HG03558 (cell line): ENCODE results near the gene PEX11B.

Experiments
- ATAC-seq: cut with Tn5 transposase; IDR thresholded peaks from one replicate; pipeline ENCODE4 v1.9.1; 2021; ENCODE audit warnings: moderate number of reproducible peaks; ENCODE audit not compliant: unreplicated experiment; ENCODE audit errors: extremely low read depth

Gene PEX11B

DNA sequence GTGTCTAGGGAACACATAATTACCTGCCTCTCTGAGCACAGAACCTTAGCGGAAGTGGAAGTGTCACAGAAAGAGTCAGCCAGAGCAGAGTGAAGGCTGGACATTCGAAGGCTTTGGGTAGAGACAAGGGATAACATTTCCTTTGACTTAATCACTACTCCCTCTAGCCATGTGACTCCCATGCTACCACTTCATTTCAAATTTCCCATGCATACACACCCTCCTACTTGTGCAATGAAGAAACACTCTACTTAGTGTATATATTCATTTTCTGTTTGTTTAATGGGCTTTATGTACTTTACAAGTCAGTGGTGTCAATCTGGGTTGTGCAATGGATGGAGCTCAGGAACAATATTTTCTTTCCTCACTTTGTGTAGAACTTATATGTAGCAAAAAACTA is 39.8 kb downstream of the PEX11B start:
- ATAC-seq, result no peak

DNA sequence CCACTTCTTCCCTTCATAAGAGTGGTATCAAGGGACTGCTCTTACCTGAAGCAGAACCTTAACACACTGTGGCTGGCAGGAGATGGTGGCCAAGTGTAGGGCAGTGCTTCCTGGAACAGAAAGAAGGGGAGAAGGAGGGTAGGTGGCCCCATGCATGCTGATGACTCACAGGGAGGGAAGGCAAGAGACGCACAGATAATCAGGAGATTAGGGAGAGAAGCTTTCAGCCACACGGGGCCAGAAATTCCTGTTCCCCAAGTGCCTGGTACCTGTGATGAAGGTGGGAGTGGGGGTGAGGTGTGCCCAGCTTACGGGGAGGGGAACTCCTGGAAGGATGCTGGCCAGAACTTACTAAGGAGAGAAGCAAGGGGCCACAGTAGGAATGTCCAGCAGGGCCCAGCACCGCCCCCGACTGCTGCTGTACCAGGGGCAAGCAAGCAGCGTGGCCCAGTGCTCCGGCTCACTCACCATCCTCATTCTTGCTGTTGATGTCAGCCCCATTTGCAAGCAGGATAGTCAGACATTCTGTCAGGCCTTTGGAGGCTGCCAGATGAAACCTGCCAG is 40.5 kb downstream of the PEX11B start:
- ATAC-seq, result no peak

DNA sequence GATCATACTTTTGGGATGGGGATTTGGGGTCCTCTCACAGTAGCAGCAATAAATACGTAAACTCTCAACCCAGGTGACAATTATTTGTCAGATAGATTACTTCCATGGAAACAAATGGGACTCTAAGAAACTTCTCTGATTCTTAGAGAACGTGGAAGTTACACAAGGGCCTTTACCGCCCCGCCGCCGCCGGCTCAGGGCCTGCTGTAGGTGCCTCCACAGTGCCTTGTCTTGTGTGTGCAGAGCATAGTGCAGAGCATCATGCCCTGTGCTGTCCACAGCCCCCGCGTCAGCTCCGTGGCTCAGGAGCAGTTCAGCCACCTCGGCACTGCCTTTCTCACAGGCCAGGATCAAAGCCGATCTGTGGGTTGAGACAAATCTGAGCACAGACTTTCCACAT is 43.9 kb downstream of the PEX11B start:
- no peak for ATAC-seq

DNA sequence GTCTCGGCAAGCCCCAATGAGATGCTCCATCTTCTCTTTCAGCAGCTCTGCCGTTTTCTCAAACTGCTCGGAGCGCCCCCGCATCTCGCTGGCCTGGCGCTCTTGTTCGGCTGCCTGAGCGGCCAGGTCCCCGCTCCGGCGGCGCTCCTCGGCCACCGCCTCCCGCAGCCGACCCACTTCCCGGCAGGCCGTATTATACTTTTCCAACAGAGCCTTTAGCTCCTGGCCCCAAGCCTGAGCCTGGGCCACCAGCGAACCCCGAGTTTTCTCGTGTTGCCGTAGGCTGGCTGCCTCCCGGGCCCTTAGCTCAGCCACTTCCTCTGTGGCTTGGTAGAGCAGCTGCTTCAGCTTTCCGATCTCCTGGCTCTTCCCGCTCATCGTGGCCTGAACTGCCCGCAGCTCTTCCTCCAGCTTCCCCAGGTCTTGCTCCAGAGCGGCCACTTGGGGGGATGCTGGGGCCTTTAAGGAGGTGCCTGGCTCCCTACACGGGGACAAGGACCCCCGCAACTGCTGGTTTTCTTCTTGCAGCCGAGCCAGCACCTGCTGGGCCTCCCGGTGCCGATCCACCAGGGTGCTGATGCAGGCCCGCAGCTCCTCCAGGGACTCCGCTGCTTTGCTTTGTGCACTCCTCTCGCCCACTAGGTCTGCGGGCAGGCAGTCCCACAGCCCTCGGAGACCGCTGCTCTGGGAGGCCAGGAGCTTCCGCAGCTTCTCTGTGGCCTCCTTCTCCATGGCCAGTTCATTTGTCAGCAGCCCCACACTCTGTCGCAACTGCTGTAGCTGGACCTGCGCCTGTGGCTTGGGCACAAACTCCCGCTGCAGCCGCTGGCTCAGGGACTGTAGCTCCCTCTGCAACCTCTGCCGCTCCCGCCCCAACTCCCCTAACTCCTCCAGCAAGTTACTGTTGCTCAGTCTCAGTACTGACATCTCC is 46.3 kb downstream of the PEX11B start:
- ATAC-seq, result no peak

DNA sequence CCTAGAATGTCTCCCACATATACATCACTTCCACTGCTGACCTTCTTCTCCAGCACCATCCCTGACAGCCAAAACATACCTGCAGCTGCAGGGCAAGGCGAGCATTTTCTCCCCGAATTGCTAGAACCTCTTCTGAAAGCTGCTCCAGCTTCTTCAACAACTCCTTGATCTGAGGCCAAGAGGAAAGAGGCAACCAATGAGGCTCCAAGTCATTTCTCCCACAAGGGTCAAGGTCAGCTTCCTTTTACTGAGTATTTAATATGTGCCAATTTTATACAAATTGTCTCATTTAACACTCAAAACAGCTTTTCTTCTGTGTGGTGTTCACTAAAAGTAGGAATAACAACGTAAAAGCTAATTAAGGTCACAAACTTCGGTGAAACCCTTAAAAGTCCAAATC is 50.3 kb downstream of the PEX11B start:
- ATAC-seq, result no peak

DNA sequence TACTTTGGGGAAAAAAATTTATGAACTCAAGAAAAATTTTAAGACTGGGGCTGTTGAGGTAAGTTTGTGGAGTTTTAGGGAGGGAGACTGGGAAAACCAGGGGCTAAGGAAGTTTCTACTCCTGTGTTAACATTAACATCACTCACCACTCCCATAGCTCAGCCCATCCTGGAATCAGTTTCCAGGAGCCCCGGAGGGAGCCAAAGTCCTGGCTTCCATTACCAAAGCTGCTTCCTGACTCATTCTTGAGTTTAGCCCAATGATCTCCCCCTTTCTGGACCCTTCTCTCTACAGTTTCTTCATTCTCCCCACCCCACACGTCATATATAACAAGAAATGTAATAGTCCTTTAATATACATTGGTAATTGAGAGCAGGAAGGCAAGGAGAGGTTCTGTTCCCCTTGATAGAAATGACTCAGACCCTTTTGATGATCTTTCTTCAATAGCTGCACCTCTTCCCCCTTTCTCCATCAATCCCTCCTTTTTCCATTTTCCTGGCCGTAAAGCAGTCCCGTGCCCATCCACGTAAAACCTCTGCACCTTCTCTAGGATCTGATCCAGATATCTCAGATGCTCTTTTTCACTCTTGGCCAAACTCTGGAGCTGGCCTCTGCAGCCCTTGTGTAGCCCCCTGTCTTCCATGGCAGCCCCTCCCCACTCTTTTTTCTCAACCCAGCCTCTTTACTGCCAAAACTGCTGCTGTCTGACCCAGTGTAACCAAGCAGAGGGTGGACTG is 55.1 kb downstream of the PEX11B start:
- ATAC-seq, result no peak
